PC-9 (cell line): ENCODE data around the gene SPATA31D4. TPM values are rescaled to one million over a fixed set of nuclear protein-coding genes. Genes with fewer than 3 reads are reported as not detected.

ENCODE experiments used
- BruUV-seq: library from RNA; stranded (reverse); fragments of 400-500 nt; replicated peaks from 2 replicates; lab custom pipeline; 2021; lab: Mats Ljungman, UMichigan
- CTCF ChIA-PET: fragments of 300-600 bp; sonication (Branson Sonifier 250); formaldehyde crosslinking; loops from one replicate; lab custom pipeline; 2022; ENCODE audit warnings: antibody characterized with exemption; lab: Charles Lee
- POLR2A ChIA-PET: fragments of 300-600 bp; sonication (Branson Sonifier 250); formaldehyde crosslinking; loops from one replicate; lab custom pipeline; 2022; ENCODE audit warnings: antibody characterized with exemption; ENCODE audit not compliant: unreplicated experiment; lab: Charles Lee
- DNase-seq, 2 experiments: peaks; one replicate each; pipeline versions ENCODE4 v3.0.0 to v3.0.0-alpha.2; 2015 to 2022; ENCODE audit warnings: mixed read lengths in 1 of 2
- H2AFZ ChIP-seq: fragments of 200-600 bp; sonication (generic); 2 replicates; pipeline ENCODE4 v1.8.1; 2017; ENCODE audit warnings: antibody characterized with exemption
- H3F3A ChIP-seq: fragments of 200-600 bp; sonication (generic); 2 replicates; pipeline ENCODE4 v1.8.1; 2017; ENCODE audit warnings: antibody characterized with exemption, mild to moderate bottlenecking, low read depth; ENCODE audit not compliant: insufficient read depth
- H3K27ac ChIP-seq: fragments of 200-600 bp; sonication (generic); 2 replicates; pipeline ENCODE4 v1.6.1; 2016; ENCODE audit warnings: mixed run types
- H3K27me3 ChIP-seq: fragments of 200-600 bp; sonication (generic); 2 replicates; pipeline ENCODE4 v1.6.1; 2016; ENCODE audit warnings: low read depth, mixed run types; ENCODE audit not compliant: insufficient read depth
- H3K36me3 ChIP-seq: fragments of 200-600 bp; sonication (generic); 2 replicates; pipeline ENCODE4 v1.6.1; 2016; ENCODE audit warnings: low read depth, mixed run types
- H3K4me1 ChIP-seq: fragments of 200-600 bp; sonication (generic); replicated peaks from 2 replicates; pipeline ENCODE4 v1.6.1; 2016; ENCODE audit warnings: mixed run types; ENCODE audit not compliant: insufficient read depth
- H3K4me2 ChIP-seq: fragments of 200-600 bp; sonication (generic); 2 replicates; pipeline ENCODE4 v1.6.1; 2017; ENCODE audit warnings: mixed run types
- H3K4me3 ChIP-seq: fragments of 200-600 bp; sonication (generic); 2 replicates; pipeline ENCODE4 v1.6.1; 2016; ENCODE audit warnings: mixed run types
- H3K79me2 ChIP-seq: fragments of 200-600 bp; sonication (generic); 2 replicates; pipeline ENCODE4 v1.6.1; 2017; ENCODE audit warnings: low read depth, mixed run types
- H3K9me2 ChIP-seq: fragments of 200-600 bp; sonication (generic); 2 replicates; pipeline ENCODE4 v1.8.1; 2017; ENCODE audit warnings: mild to moderate bottlenecking; ENCODE audit not compliant: insufficient read depth
- H3K9me3 ChIP-seq: fragments of 200-600 bp; sonication (generic); 2 replicates; pipeline ENCODE4 v1.8.1; 2016; ENCODE audit warnings: low read depth; ENCODE audit not compliant: insufficient read depth
- H4K20me1 ChIP-seq: fragments of 200-600 bp; sonication (generic); 2 replicates; pipeline ENCODE4 v1.8.1; 2017; ENCODE audit not compliant: insufficient read depth
- EZH2 ChIP-seq: fragments of 200-600 bp; sonication (generic); IDR thresholded peaks from 2 replicates; pipeline ENCODE4 v1.8.0; 2017; ENCODE audit warnings: antibody characterized with exemption, low read depth
- intact Hi-C: fragments of 100-400 bp; cut with micrococcal nuclease; formaldehyde crosslinking; loops from one replicate; pipeline ENCODE4 v1.10.0; 2022; ENCODE audit not compliant: unreplicated experiment
- total RNA-seq: library from RNA; stranded (reverse); gene quantifications from 2 replicates; pipeline ENCODE4 v1.2.3, GENCODE V29; 2021
- TF ChIP-seq, protein P1 (sequence below): fragments of 200-600 bp; sonication (generic); conservative IDR thresholded peaks from 2 replicates; pipeline ENCODE4 v1.6.1; 2017; ENCODE audit warnings: mixed run types, antibody characterized with exemption, mild to moderate bottlenecking, moderate library complexity

SPATA31D4 gene
- total RNA-seq, 1 experiment from 2014 or later, result not detected

DNA sequence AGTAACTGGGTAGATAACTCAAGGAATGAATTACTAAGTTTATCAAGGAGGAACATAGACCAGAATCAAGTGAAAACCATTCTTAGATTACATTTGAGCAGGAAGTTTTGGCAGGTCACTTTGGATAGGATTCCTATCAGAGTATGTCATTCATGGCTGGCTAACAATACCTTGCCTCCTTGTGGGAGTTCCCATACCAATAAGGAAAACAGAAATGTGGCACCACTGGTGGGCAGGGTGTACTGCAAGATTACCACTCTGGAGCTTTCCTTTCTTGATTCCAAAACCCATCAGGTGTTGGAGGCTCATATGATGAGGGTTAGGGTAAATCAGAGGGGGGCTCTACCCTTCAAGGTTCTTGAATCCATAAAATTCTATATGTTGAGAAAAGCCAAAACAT, 41.7 kb downstream of the SPATA31D4 start:
- intact Hi-C loops, result loop anchor here (5.0 kb wide), 1 partner anchor 283 kb away; the partner anchor contains the start of gene TLE1
- ChIA-PET CTCF (no interaction called here), POLR2A (no interaction called here)
- Histone ChIP-seq H4K20me1 (no peaks in the 10 kb centered on the region), H3K4me3 (no peak overlapping the region), H3K27me3 (no peaks in the 10 kb centered on the region), H3K4me1 (no peaks in the 10 kb centered on the region), H3K4me2 (no peak overlapping the region), H3K9me2 (no peaks in the 10 kb centered on the region), H3K9me3 (no peaks in the 10 kb centered on the region), H3K27ac (no peak overlapping the region), H3K36me3 (no peaks in the 10 kb centered on the region), H3K79me2 (no peaks in the 10 kb centered on the region), H3F3A (no peaks in the 10 kb centered on the region), H2AFZ (no peak overlapping the region)
- no peak for TF ChIP-seq EZH2
- TF ChIP-seq, protein P1, sequence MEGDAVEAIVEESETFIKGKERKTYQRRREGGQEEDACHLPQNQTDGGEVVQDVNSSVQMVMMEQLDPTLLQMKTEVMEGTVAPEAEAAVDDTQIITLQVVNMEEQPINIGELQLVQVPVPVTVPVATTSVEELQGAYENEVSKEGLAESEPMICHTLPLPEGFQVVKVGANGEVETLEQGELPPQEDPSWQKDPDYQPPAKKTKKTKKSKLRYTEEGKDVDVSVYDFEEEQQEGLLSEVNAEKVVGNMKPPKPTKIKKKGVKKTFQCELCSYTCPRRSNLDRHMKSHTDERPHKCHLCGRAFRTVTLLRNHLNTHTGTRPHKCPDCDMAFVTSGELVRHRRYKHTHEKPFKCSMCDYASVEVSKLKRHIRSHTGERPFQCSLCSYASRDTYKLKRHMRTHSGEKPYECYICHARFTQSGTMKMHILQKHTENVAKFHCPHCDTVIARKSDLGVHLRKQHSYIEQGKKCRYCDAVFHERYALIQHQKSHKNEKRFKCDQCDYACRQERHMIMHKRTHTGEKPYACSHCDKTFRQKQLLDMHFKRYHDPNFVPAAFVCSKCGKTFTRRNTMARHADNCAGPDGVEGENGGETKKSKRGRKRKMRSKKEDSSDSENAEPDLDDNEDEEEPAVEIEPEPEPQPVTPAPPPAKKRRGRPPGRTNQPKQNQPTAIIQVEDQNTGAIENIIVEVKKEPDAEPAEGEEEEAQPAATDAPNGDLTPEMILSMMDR, result no peak
- DNase-seq, result peak in 1 of 2 experiments; percentile 5
- no TSS peak for BruUV-seq

DNA sequence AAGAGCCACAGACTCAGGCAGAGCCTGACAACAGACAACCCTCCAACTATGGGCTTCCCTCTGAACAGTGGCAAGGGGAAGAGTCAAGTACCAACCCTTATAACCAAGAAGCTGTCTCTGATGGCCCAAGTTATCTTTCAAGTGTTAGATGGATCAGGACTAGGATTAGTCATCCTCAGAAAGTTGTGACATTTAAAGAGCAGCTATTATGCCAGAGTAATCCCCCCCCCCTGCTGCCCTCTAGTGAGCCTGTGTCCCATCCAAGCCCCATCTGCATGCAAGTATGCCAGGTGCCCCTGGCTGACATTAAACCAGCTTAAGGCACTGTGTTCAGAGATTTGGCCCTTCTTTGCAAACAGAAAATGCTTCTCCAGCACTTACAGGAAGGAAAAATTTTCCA, 43.5 kb downstream of the SPATA31D4 start:
- H3K79me2 ChIP-seq, result no peaks in the 10 kb centered on the region
- no peaks in the 10 kb centered on the region for H3K9me3 ChIP-seq
- TF ChIP-seq, protein P1, result no peak
- TF ChIP-seq EZH2, result no peak
- no peaks in the 10 kb centered on the region for H3K27me3 ChIP-seq
- no peak overlapping the region for H3K4me3 ChIP-seq
- H2AFZ ChIP-seq, result no peak overlapping the region
- H3K9me2 ChIP-seq, result no peaks in the 10 kb centered on the region
- no peak overlapping the region for H3K4me2 ChIP-seq
- ChIA-PET CTCF (no interaction called here), POLR2A (no interaction called here)
- no peaks in the 10 kb centered on the region for H3F3A ChIP-seq
- H3K4me1 ChIP-seq, result no peaks in the 10 kb centered on the region
- no peaks in the 10 kb centered on the region for H3K36me3 ChIP-seq
- intact Hi-C loops, result loop anchor here (5.0 kb wide), 1 partner anchor 284 kb away; the partner anchor contains the start of gene TLE1
- BruUV-seq, result no TSS peak
- H4K20me1 ChIP-seq, result no peaks in the 10 kb centered on the region
- no peak overlapping the region for H3K27ac ChIP-seq
- no peak for DNase-seq

DNA sequence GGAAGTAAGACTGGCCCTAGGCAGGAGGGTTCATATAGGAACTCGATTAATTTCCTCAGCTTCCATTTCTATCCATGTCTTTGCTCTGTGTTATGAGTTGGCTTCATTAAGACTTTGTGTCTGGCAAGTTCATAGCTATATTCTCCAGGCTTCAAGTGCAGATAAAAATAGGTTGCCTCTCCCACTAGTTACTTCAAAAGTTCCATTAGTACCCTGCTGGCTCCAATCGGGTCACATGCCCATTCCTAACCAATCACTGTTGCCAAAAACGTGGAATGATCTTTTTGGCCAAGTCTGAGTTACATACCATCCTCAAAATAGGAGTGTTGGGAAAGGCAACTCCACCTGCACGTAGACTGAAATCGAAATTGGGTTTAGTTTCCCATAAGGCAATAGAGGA, 46.5 kb downstream of the SPATA31D4 start:
- H3K27me3 ChIP-seq, result no peaks in the 10 kb centered on the region
- POLR2A ChIA-PET, result no interaction called here
- TF ChIP-seq EZH2, result no peak
- TF ChIP-seq, protein P1, result no peak
- no peak overlapping the region for H3K4me3 ChIP-seq
- H3K9me2 ChIP-seq, result no peaks in the 10 kb centered on the region
- no peak overlapping the region for H2AFZ ChIP-seq
- no peaks in the 10 kb centered on the region for H3K79me2 ChIP-seq
- H3K27ac ChIP-seq, result no peak overlapping the region
- no peaks in the 10 kb centered on the region for H3F3A ChIP-seq
- no peak overlapping the region for H3K4me2 ChIP-seq
- intact Hi-C loops, result loop anchor here (5.0 kb wide), 1 partner anchor 287 kb away; the partner anchor contains the start of gene TLE1
- H4K20me1 ChIP-seq, result no peaks in the 10 kb centered on the region
- BruUV-seq, result no TSS peak
- CTCF ChIA-PET, result no interaction called here
- no peaks in the 10 kb centered on the region for H3K4me1 ChIP-seq
- no peak for DNase-seq
- no peaks in the 10 kb centered on the region for H3K36me3 ChIP-seq
- H3K9me3 ChIP-seq, result no peaks in the 10 kb centered on the region
